Coronary artery (tissue), 2 donors: Measurements from ENCODE around the gene TMEM132E.

ENCODE experiments used
- DNase-seq: peaks from one replicate; pipeline ENCODE4 v3.0.0-alpha.2; 2017; ENCODE audit warnings: low spot score
- H3K27ac ChIP-seq, 2 donors: fragments of 200-600 bp; sonication (generic); one replicate each; pipeline ENCODE4 v1.5.1; 2016 to 2019
- H3K4me3 ChIP-seq: fragments of 200-600 bp; sonication (generic); 2 replicates; pipeline ENCODE4 v1.5.1; 2016; ENCODE audit warnings: mild to moderate bottlenecking, moderate library complexity
- CTCF ChIP-seq: fragments of 200-600 bp; sonication (generic); IDR thresholded peaks from one replicate; pipeline ENCODE4 v1.5.1; 2019; ENCODE audit warnings: antibody characterized with exemption

The TMEM132E gene

GRCh38 chr17:34650051-34650750 lies 70.8 kb downstream of the TMEM132E start:
- no peak for DNase-seq
- Histone ChIP-seq H3K4me3 (no peak overlapping the region), H3K27ac (no peak overlapping the region)
- no peak for TF ChIP-seq CTCF

- DNase-seq, result no peak
- no peak for TF ChIP-seq CTCF
- no peak overlapping the region for H3K27ac ChIP-seq
- H3K4me3 ChIP-seq, result no peak overlapping the region
These were observed 72.0 kb downstream of the TMEM132E start for GRCh38 chr17:34651402-34651811.

GRCh38 chr17:34652021-34652555 lies 72.7 kb downstream of the TMEM132E start:
- Histone ChIP-seq H3K27ac (no peak overlapping the region), H3K4me3 (no peak overlapping the region)
- DNase-seq, result no peak
- TF ChIP-seq CTCF, result no peak

- DNase-seq, result no peak
- Histone ChIP-seq H3K27ac (no peak overlapping the region), H3K4me3 (no peak overlapping the region)
- no peak for TF ChIP-seq CTCF
These were observed 74.1 kb downstream of the TMEM132E start for GRCh38 chr17:34653511-34653910.

- Histone ChIP-seq H3K4me3 (no peak overlapping the region), H3K27ac (no peak overlapping the region)
- no peak for TF ChIP-seq CTCF
- no peak for DNase-seq
These were observed 75.0 kb downstream of the TMEM132E start for GRCh38 chr17:34654276-34654880.

GRCh38 chr17:34654881-34655276 lies 75.5 kb downstream of the TMEM132E start:
- H3K27ac ChIP-seq, result no peak overlapping the region
- no peak for DNase-seq
- H3K4me3 ChIP-seq, result no peak overlapping the region
- no peak for TF ChIP-seq CTCF

- H3K27ac ChIP-seq, result no peak overlapping the region
- TF ChIP-seq CTCF, result no peak
- H3K4me3 ChIP-seq, result no peak overlapping the region
- DNase-seq, result no peak
These were observed 77.4 kb downstream of the TMEM132E start for GRCh38 chr17:34656801-34657200.
